HG02759 (cell line): ENCODE measurements around the gene IGF2BP2.

Source experiments
- ATAC-seq: cut with Tn5 transposase; IDR thresholded peaks from one replicate; pipeline ENCODE4 v1.9.1; 2021; ENCODE audit warnings: mild to moderate bottlenecking, moderate library complexity; ENCODE audit not compliant: unreplicated experiment

The IGF2BP2 gene

DNA sequence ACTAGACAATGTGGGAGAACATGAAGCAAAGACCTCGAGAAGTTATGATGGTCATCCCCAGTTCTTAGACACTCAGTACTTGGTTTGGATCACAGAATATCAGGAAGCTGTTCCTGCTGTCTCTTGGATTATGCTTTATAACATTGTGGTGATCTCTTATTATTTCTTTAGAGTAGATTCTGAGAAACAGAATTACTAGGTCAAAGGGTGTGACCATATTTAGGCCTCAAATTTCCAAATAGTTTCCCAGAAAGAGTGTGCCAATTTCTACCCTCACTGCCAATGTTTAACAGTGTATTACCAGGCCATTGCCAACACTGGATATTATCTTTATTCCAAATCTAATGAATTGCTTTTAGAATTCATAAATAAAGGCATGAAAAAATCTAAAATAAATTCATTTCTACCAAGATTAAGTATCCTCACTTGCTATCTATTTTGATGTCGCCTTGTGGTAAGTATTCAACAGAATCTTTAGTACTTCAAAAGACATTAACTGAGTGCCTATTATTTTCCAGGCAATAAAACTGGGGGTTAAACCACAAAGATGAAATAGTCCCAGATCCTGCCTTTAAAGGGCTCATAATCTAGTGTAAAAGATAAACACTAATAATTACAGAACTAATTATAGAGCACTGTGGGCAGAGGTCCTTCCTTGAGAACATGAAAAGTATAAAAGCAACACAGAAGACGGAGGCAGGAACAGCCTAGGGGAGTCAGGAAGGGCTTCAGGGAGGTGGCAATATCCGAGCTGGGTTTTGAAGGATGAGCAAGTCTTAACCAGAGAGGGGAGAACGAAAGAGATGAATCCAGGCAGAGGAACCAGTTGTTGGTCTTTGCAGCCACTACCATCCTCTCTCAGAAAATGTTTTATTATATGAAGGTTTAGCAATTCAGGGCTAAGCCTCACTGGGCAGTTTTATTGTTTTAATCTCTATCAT, 86.8 kb downstream of the IGF2BP2 start:
- ATAC-seq: no peak

DNA sequence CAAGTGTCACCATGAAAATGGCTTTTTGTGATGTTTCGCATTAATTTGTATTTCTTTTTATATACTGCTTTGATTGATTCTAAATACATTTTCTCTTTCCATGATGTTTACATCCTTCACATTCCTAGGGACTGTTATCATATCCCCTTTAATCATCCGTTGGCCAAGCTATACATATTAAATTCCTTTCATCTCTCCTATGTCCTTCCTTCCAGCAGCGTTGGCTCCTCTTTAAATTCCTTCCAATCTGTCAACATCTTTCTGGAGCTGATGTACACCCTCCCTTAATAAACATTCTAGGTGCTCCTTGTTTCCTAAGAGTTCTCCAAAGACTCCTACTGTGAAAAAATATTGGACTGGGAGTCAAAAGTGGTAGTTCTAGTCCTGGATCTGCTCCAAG, 87.8 kb downstream of the IGF2BP2 start:
- no peak for ATAC-seq

DNA sequence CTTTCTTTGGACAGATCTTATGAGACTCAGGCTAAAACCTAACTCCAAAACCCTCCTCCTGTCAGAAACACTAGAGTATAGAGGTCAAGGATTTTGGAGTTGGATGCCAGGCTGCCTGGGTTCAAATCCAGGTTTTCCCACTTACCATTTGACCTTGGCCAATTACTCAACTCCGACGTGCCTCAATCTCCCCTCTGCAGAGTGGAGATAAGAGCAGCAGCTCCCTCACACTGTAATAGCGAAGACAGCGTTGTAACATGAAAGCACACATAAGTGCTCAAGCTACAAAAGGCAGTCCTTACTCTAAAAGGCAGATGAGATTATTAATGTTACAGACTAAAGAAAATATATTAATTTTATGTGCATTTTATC, 90.1 kb downstream of the IGF2BP2 start:
- no peak for ATAC-seq

DNA sequence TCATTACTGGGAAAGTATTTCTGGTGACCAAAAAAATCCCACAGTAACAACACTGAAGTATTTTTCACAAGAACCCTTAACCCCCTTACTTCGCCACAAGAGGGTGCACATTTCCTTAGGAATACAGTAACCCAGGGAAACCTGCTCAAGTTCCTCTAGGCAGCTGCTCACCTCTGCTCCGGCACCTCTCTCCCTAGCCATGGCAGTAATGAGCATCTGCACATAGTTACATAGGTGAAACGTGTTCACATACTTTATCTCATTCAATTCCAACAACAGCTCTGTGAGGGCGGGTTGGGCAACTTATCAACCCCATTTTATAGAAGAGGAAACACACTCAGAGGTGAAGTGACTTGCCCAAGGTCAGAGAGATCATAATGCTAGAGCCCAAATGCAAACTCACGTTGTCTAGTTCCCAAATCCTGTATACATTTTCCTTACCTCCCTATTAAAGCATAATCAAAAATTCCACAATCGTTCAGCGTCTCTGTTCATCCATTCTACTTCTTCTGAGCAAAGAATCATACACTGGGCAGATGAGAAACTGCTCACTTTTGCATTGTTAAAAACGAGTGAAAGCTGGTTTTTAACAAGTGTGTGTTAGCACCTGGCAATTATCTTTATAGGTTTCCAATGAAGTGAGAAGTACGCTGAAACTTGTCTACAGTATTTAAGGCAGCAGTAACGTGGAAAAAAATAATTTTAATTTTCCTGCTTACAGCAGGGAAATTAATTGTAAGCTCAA, 90.7 kb downstream of the IGF2BP2 start:
- no peak for ATAC-seq

DNA sequence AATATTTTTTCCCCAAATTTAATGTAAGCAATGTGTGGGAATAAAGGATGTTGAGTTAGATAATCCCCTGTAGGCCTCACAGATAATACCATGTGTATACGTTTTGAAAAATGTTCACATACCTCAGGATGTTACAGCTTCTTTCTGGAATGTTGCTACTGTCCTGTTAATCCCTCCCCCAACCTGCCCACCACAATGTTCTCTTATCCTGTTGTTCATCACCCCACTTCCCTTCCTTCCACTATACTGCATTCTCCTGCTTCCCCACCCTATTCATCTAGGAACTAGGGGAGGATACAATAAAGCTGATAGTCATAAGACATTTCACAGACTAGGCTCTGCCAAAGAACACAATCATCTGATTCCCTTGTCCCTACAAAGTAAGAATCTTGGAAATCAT, 92.1 kb downstream of the IGF2BP2 start:
- ATAC-seq: no peak

DNA sequence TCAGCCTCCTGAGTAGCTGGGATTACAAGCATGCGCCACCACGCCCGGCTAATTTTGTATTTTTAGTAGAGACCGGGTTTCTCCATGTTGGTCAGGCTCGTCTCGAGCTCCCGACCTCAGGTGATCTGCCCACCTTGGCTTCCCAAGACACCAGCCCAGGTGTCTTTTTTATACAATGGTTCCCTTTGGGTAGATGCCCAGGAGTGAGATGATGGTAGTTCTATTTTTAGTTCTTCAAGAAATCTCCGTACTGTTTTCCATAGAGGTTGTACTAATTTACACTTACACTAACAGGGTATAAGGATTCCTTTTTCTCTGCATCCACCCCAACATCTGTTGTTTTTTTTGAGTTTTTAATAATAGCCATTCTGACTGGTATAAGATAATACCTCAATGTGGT, 94.3 kb downstream of the IGF2BP2 start:
- no peak for ATAC-seq

DNA sequence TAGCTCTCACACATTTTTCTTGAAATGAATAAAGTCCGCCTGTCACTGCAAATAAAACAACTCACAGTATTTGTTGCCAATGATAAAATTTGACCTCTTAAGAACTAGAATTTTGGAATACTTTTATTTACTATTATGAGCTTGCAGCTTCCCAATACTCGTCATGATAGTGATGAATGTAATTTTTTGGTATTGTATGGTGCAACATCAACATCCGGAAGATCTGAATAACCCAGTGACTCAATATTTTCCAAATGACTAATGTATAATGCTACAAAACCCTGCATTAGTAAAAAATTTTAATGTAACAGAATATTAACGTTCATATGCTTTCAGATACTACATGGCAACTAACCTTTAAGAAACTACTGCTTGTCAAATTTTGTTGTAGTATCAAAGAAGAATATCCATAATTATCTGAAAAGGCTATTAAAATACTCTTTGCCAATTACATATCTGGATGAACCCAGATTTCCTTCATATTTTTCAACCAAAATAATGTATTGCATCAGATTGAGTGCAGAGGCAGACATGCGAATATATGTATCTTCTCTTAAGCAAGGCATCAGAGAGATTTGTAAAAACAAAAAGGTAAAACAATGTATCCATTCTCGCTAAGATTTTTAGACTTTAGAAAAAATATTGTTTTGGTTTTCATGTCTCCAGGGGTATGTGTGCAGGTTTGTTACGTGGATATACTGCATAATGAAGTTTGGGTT, 95.3 kb downstream of the IGF2BP2 start:
- no peak for ATAC-seq

DNA sequence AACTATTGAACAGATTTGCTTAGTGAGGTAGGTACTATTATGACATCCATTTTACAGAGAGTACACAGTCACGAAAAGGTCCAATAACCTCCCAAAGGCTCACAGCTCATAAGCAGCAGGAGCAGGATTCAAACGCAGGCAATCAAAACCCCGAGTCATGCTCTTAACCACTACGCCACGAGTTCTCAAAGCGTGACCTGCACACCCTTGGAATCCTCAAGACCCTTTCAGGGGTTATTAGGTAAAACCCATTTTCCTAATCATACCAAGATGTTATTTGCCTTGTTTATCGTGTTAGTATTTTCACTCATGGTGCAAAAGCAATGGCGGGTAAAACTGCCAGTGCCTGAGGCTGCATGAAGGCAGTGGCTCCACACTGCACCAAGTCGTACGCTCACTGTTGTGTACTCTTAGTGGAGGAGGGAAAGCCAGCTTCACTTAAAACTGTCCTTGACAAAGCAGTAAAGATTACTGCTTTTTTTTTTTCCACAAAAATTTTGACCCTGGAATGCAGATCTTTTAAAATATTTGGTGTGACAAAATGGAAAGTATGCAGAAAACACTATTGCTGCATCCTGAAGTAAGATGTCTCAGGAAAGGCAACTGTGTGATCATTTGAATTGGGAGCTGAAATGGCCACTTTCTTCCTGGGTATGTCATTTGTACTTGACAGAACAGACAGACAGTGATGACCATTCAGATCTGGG, 96.1 kb downstream of the IGF2BP2 start:
- ATAC-seq: no peak

DNA sequence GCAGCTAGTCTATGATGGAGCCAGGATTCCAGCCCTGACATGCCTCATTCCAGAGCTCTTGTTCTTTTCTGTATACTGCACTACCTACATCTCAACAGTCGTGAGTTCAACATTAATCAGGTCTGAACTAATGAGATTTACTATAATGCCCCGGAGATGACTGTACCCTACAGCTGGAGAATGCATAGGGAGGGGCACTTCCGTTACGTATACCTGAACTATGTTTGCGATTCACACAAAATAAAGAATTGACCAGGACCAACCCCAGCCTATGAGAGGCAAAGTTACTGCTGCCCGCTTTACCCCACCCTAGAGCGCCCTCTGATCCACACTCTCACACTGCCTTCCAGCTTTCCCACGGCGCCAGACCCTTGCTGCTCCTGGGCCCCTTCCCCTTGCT, 97.0 kb downstream of the IGF2BP2 start:
- ATAC-seq: no peak

DNA sequence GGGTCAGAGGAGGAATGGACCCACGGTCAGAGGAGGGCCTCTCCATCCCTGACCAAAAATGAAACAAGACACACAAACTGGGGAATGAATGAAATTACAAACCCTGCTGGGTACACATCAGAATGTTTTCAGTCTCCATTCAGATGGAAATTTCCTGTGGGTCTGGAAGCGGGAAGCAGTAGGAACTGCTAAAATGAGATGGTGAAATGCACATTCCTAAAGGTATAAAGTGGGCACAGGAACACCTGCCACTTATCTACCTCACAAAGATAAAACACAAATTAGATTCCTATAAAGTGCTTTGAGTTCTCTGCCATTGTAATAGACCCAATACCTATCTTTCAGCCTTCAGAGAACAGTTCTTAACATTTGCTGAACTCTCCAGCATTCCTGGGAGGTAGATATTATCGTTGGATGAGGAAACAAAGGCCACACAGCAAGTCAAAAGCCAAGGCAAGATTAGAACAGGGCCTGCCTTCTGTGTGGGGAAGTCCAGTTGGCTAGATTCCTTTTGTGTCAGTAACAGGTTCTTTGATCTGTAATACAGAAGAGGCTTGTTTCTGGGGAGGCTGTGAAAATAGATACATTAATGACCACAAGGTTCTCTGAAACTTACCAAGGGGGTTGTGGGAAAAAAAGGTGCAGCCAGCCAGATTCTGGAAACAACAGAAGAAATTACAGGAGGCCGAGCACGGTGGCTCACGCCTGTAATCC, 98.4 kb downstream of the IGF2BP2 start:
- no peak for ATAC-seq

DNA sequence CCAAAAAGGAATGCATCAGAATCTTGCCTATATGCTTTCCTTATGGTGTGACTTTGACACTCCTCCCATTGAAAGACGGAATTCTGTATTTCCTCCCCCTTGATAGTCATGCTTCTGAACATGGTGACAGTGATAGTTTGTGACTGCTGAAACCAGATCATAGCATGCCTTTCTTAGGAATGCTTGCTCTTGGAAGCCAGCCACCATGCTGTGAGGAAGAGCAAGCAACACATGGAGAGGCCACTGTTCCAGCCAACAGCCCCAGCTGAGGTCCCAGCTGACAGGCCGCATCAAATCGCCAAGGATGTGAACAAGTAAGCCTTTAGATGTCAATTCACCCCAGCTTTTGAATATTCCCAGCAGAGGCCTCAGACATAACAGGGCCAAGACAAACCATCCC, 100.1 kb downstream of the IGF2BP2 start:
- ATAC-seq: no peak

DNA sequence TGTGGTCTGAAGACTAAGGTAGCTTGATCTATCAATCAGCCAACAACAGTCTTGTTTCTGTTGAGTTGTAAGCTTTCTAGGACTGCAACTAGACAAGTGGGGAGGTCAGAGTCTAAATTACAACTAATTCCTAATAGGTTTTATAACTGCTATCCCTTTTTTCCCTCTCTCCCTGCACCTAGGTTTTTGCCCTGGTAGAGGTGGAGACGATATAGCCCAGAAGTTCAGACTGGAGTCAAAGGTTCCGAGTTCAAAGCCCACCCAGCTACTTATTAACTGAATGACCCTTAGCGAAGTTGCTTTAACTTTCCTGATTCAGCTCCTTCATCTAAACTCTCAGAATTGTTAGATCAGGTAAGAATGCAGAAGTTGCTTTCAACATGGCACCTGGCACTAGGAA, 100.6 kb downstream of the IGF2BP2 start:
- ATAC-seq: no peak

DNA sequence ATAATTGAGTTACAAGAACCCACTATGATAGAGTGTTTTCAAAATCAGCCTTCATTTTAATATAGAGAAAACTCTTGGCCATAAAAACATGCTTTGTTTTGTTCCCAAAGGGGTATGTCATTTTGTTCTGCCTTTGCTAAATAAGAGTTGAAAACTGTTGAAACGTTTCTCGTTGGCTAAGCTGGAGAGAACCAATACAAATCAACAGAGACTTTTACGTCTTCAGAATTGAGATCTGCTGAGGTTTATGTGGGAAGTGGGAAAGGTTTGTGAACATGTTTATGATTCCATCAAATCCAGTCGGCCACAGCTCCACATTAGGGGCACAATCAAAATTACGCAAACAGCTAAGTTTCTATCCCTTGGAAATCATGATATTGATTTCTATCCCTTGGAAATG, 102.0 kb downstream of the IGF2BP2 start:
- no peak for ATAC-seq

DNA sequence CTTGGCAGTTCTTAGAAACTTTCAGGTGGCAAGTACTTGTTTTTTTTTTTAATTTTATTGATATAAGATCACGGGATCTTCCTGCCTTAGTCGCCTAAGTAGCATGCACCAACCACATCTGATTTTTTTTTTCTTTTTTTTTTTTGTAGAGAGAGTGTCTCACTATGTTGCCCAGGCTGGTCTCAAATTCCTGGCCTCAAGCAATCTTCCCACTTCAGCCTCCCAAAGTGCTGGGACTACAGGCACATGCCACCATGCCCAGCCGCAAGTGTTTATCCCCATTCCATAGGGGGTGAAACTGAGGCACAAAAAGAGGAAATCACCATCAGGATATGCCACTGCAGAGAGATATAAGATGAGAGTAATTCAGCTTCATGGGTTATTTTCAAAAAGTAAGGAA, 102.9 kb downstream of the IGF2BP2 start:
- no peak for ATAC-seq

DNA sequence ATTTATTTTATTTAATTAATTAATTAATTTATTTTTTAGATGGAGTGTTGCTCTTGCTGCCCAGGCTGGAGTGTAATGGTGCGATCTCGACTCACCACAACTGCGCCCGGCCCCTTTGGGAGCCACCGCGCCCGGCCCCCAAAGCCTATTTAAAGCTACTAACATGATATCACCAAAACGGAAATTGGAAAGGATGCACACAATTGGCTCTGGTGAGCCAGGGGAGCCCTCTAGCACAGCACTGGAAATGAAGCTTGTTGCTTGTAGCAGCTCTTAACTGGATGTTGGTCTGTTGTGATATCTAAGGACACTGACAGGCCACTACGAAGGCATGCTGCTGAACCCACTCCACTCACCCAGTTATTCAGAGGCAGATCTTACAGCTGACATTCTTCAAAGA, 104.5 kb downstream of the IGF2BP2 start:
- ATAC-seq: no peak

DNA sequence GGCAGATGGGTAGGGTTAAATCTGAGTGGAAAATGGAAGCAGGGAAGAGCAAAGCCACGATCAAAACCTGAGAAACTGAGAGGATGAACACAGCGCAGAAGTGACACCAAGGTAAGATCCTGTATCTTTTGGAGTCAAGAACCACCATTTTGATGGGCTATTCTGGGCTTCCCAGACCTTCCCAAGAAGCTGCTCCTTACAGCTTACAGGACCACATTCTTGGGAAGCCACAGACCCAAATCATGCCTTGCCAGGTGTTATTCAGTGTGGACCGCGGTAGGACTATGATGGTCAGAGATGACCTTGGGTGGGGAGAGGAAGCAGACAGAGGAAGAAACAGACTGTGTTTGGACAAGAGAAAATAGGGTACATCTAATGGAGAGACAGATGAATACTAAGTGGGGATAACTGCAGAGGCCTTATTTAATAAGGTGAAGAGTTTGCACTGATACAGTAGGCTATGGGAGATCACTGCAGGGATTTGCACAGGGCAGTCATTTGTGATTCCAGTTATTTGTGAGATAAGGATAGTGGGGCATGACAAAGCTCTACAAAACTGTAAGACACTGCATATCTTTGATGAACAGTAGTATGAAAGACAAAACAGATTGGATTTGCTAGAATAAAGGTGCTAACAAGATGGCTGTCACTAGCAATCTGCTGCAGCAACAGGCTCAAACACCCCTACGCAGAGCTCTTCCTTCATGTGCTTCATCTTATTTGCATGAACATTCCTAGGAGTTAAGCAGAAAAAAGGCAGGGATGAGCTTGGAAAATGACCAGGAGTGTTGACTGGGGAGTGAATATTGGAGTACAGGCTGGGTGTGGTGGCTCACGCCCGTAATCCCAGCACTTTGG, 105.9 kb downstream of the IGF2BP2 start:
- no peak for ATAC-seq

DNA sequence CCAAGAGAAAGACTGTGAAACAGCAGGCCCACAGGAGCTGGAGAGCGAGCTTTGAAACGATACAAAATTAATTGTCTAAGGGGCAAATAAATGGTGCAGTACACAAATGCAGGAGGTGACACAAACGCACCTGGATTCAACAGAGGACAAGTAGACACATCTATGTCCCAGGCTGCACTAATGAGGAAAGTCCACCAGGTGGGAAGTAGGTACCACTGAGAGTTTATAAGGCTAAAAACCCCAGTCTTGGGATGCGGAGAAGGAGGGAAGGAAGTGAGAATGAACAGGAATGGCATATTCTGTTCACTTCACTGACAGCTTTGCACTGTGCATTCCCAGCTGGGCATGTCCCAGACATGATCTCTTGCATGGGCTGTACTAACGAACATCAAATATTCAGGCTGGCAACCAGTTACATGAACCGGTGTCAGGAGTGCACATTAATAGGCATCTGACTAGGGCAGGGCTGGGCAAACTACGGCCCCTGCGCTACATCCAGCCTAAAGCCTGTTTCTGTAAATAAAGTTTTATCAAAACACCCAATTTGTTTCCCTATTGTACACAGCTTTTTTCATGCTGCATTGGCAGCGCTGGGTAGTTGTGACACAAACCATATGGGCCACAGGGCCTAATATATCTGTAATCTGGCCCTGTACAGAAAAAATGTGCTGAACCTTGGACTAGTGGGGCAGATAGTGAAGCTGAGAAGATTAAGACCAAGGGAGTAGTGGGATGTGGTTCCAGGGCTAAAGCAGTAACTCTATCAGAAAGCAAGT, 107.0 kb downstream of the IGF2BP2 start:
- no peak for ATAC-seq

DNA sequence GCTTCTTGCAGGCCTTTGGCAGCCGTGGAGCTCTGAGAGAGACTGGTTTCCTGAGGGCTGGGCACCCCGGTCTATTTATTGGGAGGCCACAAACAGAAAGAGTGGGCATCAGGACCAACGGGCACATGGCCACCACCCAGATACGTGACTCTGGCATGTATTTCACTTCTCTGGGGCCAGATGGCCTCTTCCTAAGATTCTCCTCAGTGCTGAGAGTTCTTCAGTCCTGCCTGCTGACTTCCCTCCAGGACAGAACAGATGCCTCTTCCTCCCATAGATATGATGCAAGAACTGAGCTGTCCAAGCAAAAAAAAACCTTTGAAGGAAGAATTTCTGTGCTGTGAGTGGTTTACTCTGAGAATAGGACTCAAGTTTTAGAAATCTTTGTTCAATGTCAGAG, 107.7 kb downstream of the IGF2BP2 start:
- no peak for ATAC-seq
